HepG2 (cell line): ENCODE data around the gene AJM1. TPM values are rescaled to one million over a fixed set of nuclear protein-coding genes. Genes with fewer than 3 reads are reported as not detected.

Experiments used
- ARID2 ChIP-seq: sonication (generic); formaldehyde crosslinking; IDR thresholded peaks from 2 replicates; pipeline ENCODE4 v1.8.1; 2022; ENCODE audit warnings: mild to moderate bottlenecking, missing genetic modification reagents, borderline replicate concordance
- ATF3 ChIP-seq: sonication (generic); formaldehyde crosslinking; IDR thresholded peaks from 2 replicates; pipeline ENCODE4 v1.4.0; 2020; ENCODE audit warnings: missing genetic modification reagents
- BRCA1 ChIP-seq: sonication (generic); formaldehyde crosslinking; IDR thresholded peaks from 2 replicates; pipeline ENCODE4 v1.4.0; 2020; ENCODE audit warnings: missing genetic modification reagents
- GTF2F1 ChIP-seq: fragments of 150-350 bp; IDR thresholded peaks from 2 replicates; pipeline ENCODE4 v1.6.1; 2014; ENCODE audit warnings: low read length
- MAF1 ChIP-seq: sonication (generic); formaldehyde crosslinking; IDR thresholded peaks from 2 replicates; pipeline ENCODE4 v1.5.0; 2020; ENCODE audit warnings: missing genetic modification reagents, borderline replicate concordance
- MTF1 ChIP-seq: sonication (generic); formaldehyde crosslinking; IDR thresholded peaks from 2 replicates; pipeline ENCODE4 v1.5.0; 2020; ENCODE audit warnings: missing genetic modification reagents
- SKI ChIP-seq: fragments of 450-650 bp; IDR thresholded peaks from one replicate; pipeline ENCODE4 v1.6.1; 2018; ENCODE audit warnings: mild to moderate bottlenecking; ENCODE audit not compliant: partially characterized antibody
- TP53 ChIP-seq: sonication (generic); formaldehyde crosslinking; conservative IDR thresholded peaks from 2 replicates; pipeline ENCODE4 v1.4.0; 2020; ENCODE audit warnings: missing genetic modification reagents
- ZFY ChIP-seq: sonication (generic); formaldehyde crosslinking; IDR thresholded peaks from 2 replicates; pipeline ENCODE4 v1.4.0; 2020; ENCODE audit warnings: missing genetic modification reagents
- ZNF280D ChIP-seq: sonication (generic); formaldehyde crosslinking; IDR thresholded peaks from 2 replicates; pipeline ENCODE4 v1.5.1; 2020; ENCODE audit warnings: mild to moderate bottlenecking, missing genetic modification reagents
- ZNF766 ChIP-seq: sonication (generic); formaldehyde crosslinking; IDR thresholded peaks from 2 replicates; pipeline ENCODE4 v1.5.0; 2020; ENCODE audit warnings: missing genetic modification reagents, borderline replicate concordance
- polyA plus RNA-seq, 8 experiments: library from polyadenylated mRNA; depleted of rRNA in 3 of 8; stranded (reverse) in 7 of 8; unstranded in 1 of 8; fragments of >200 nt; fragmentation: Illumina TruSeq in 4 of 8; extraction: Trizol in 4 of 8; gene quantifications; 2 replicates each; pipeline versions ENCODE4 v1.2.1 to v1.2.3, GENCODE V29; 2011 to 2016; ENCODE audit warnings: low read depth in 4 of 8, missing spikeins in 1 of 8, mixed read lengths in 1 of 8; ENCODE audit not compliant: insufficient read depth in 1 of 8
- total RNA-seq, 5 experiments: library from RNA; depleted of rRNA; stranded (reverse); fragments of >200 nt; fragmentation: Illumina TruSeq; extraction: Trizol; gene quantifications; 2 replicates each; pipeline ENCODE4 v1.2.3, GENCODE V29; 2016; ENCODE audit warnings: low read depth in 1 of 5
- TF ChIP-seq, protein P1 (sequence below): sonication (generic); formaldehyde crosslinking; IDR thresholded peaks from 2 replicates; pipeline ENCODE4 v1.5.0; 2020; ENCODE audit warnings: missing genetic modification reagents
- TF ChIP-seq, protein P2 (sequence below): sonication (generic); formaldehyde crosslinking; IDR thresholded peaks from 2 replicates; pipeline ENCODE4 v1.4.0; 2020; ENCODE audit warnings: missing genetic modification reagents, borderline replicate concordance
- TF ChIP-seq, protein P3 (sequence below): sonication (generic); formaldehyde crosslinking; IDR thresholded peaks from 2 replicates; pipeline ENCODE4; 2020; ENCODE audit warnings: missing genetic modification reagents, mild to moderate bottlenecking, borderline replicate concordance
- TF ChIP-seq, protein P4 (sequence below): fragments of 450-650 bp; IDR thresholded peaks from 2 replicates; pipeline ENCODE4 v1.6.1; 2016

The AJM1 gene
- total and polyA plus RNA-seq, 2 of the 13 experiments (the other 11 are each of a cell fraction or from before 2014, with no cell fraction given), result 1.1 to 1.2 TPM

DNA sequence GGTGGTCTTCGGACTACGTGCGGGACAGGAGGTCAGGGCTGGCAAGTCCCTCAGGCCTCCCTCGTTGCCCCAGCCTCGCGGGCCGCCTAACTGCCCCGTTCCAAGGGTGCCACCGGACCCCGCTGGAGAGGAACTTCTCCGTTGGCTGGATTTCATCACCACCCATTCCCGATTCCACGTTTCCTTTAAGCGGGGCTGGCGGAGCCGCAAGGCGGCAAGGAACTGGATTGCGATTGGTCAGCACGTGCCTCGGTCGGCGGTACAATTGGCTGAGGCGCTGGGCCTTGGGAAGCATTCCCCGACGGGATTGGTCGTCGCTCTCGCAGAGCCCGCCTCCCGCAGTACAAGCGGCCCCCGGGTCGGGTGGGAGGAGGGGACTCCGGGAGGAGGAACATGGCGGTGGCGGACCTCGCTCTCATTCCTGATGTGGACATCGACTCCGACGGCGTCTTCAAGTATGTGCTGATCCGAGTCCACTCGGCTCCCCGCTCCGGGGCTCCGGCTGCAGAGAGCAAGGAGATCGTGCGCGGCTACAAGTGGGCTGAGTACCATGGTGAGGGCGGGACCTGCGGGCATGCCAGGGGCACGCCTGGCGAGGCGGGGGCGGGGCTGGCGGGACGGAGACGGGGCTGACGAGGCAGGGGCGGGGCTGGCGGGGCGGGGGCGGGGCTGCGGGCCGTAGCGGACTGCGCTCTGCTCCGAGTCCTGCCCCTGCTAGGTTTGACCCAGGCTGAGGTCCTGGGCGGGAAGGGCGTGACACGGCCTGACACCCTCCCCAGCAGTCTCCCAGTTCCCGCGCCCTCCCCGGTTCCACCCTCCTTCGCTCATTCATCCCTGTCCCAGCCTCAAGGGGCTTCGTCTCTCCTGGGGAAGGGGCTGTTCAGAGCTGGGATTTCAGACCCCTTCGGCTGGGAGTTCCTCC is 7.0 kb downstream of the AJM1 start, which contains the start of gene PHPT1 (continued):
- TF ChIP-seq, protein P1, sequence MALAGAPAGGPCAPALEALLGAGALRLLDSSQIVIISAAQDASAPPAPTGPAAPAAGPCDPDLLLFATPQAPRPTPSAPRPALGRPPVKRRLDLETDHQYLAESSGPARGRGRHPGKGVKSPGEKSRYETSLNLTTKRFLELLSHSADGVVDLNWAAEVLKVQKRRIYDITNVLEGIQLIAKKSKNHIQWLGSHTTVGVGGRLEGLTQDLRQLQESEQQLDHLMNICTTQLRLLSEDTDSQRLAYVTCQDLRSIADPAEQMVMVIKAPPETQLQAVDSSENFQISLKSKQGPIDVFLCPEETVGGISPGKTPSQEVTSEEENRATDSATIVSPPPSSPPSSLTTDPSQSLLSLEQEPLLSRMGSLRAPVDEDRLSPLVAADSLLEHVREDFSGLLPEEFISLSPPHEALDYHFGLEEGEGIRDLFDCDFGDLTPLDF, result peak; percentile 86
- peak; percentile 67; the same call in 1 of the 2 replicates for TF ChIP-seq ARID2 (CRISPR knock-in tag)
- TF ChIP-seq, protein P2, sequence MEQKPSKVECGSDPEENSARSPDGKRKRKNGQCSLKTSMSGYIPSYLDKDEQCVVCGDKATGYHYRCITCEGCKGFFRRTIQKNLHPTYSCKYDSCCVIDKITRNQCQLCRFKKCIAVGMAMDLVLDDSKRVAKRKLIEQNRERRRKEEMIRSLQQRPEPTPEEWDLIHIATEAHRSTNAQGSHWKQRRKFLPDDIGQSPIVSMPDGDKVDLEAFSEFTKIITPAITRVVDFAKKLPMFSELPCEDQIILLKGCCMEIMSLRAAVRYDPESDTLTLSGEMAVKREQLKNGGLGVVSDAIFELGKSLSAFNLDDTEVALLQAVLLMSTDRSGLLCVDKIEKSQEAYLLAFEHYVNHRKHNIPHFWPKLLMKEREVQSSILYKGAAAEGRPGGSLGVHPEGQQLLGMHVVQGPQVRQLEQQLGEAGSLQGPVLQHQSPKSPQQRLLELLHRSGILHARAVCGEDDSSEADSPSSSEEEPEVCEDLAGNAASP, result 0 out of 2 replicates have a peak, but pooled peaks have one; percentile 21
- TF ChIP-seq, protein P3, sequence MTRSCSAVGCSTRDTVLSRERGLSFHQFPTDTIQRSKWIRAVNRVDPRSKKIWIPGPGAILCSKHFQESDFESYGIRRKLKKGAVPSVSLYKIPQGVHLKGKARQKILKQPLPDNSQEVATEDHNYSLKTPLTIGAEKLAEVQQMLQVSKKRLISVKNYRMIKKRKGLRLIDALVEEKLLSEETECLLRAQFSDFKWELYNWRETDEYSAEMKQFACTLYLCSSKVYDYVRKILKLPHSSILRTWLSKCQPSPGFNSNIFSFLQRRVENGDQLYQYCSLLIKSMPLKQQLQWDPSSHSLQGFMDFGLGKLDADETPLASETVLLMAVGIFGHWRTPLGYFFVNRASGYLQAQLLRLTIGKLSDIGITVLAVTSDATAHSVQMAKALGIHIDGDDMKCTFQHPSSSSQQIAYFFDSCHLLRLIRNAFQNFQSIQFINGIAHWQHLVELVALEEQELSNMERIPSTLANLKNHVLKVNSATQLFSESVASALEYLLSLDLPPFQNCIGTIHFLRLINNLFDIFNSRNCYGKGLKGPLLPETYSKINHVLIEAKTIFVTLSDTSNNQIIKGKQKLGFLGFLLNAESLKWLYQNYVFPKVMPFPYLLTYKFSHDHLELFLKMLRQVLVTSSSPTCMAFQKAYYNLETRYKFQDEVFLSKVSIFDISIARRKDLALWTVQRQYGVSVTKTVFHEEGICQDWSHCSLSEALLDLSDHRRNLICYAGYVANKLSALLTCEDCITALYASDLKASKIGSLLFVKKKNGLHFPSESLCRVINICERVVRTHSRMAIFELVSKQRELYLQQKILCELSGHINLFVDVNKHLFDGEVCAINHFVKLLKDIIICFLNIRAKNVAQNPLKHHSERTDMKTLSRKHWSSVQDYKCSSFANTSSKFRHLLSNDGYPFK (CRISPR knock-in tag), result peak; percentile 66; the same call in 1 of the 2 replicates
- TF ChIP-seq, protein P4, sequence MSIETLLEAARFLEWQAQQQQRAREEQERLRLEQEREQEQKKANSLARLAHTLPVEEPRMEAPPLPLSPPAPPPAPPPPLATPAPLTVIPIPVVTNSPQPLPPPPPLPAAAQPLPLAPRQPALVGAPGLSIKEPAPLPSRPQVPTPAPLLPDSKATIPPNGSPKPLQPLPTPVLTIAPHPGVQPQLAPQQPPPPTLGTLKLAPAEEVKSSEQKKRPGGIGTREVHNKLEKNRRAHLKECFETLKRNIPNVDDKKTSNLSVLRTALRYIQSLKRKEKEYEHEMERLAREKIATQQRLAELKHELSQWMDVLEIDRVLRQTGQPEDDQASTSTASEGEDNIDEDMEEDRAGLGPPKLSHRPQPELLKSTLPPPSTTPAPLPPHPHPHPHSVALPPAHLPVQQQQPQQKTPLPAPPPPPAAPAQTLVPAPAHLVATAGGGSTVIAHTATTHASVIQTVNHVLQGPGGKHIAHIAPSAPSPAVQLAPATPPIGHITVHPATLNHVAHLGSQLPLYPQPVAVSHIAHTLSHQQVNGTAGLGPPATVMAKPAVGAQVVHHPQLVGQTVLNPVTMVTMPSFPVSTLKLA, result peak; percentile 49
- TF ChIP-seq ATF3, result peak; percentile 87
- 0 out of 2 replicates have a peak, but pooled peaks have one; percentile 52 for TF ChIP-seq ZNF766 (CRISPR knock-in tag)
- TF ChIP-seq MAF1 (CRISPR knock-in tag), result peak; percentile 75; the same call in 1 of the 2 replicates
- no peak for TF ChIP-seq SKI
- TF ChIP-seq MTF1 (CRISPR knock-in tag), result no peak
- TF ChIP-seq ZNF280D, result peak; percentile 52; the same call in 1 of the 2 replicates
- peak; percentile 95; the same call in 1 of the 2 replicates for TF ChIP-seq TP53 (CRISPR knock-in tag)
- TF ChIP-seq GTF2F1, result peak; percentile 43; the same call in 1 of the 2 replicates
- peak; percentile 48; the same call in 1 of the 2 replicates for TF ChIP-seq BRCA1 (CRISPR knock-in tag)
- TF ChIP-seq ZFY, result peak; percentile 63
